NCI-H1694 treated with DMSO at 0.1 percent for 48 hours (cell line): ENCODE results near the gene CD8A.

Experiments used
- DNase-seq: peaks from one replicate; lab custom pipeline; 2025; lab: John Stamatoyannopoulos, UW

The CD8A gene

DNA sequence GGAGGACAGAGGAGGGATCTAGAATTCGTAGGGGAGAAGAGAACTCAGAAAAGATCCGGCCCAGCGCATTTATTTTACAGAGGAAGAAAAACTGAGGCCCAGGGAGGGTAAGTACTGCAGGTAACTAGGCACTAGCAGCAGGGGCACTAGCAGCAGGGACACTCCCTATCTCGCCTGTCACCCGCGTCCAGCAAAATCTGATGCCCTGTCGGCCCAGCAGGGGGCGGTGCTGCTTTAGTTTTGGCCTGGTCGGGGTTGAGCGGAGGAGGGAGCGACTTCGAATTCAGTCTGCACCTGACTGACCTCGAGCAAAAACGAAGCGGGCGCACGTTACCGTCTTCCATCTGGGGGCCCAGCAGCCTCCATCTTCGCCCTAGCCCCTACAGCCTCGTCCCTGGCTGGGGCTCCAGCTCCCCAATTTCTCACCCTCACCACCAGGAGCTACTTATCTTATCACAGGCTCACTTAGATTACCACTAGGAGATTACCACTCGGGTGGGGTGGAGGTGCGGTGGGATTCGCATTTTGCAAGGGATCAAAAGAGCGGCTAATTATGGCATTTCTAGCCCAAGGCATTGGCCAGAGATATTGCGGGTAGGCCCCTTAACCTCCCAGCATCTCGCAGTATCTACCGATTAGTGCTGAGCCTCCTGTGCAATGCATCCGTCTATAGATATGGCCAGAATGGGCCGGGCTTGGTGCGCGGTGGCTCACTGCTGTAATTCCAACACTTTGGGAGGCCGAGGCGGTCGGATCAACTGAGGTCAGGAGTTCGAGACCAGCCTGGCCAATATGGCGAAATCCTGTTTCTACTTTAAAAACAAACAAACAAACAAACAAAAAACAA lies 17.8 kb upstream of the CD8A start:
- peak; percentile 78 for DNase-seq

DNA sequence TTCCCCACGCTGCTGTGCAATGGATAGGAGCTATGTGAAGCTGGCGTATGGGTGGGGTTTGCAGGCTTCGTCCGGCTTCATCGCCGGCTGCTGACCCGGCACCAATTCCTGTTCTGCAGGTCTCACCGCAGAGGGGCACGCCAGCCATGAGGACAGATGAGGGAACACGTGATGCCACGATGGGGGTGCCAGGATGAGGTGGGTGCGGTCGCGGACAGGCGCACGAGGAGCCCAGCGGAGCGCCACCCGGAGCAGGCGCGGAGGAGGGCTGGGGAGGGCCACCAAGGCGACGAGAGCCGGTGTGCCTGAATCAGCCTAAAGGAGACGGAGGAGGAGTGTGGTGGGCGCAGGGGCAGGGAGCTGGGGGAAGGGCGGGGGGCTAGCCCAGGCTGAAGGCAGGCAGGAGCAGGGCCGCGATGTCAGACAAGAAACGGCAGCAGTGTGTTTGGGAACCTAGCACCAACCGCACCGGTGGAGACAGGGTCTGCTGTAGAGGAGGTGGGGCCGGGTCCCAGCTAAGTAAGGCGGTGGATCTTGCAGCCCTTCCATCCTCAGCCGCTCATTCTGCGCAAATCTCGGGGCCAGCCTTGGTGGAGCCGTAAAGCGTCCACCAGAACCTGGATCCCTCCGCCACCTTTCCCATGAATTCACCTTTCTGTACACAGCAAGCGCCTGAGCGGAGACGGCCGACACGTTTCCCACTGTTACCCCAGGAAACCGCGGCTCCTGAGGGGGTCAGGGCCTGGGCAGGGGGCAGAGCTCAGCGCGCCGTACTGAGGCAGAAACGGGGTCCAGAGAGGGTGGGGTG lies 17.0 kb upstream of the CD8A start:
- peak; percentile 29 for DNase-seq

DNA sequence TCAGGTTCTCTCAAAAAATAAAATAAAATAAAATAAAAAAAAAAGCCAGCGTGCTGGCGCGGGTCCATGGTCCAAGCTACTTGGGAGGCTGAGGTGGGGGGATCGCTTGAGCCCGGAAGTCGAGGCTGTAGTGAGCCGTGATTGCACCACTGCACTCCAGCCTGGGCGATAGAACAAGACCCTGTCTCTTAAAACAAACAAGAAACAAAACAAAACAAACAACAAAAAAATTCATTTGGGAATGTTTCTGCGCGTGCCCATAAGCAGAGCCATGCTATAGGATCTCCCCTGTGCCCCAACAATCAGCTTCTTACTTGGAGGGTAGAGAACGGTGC lies 16.4 kb upstream of the CD8A start:
- no peak for DNase-seq

DNA sequence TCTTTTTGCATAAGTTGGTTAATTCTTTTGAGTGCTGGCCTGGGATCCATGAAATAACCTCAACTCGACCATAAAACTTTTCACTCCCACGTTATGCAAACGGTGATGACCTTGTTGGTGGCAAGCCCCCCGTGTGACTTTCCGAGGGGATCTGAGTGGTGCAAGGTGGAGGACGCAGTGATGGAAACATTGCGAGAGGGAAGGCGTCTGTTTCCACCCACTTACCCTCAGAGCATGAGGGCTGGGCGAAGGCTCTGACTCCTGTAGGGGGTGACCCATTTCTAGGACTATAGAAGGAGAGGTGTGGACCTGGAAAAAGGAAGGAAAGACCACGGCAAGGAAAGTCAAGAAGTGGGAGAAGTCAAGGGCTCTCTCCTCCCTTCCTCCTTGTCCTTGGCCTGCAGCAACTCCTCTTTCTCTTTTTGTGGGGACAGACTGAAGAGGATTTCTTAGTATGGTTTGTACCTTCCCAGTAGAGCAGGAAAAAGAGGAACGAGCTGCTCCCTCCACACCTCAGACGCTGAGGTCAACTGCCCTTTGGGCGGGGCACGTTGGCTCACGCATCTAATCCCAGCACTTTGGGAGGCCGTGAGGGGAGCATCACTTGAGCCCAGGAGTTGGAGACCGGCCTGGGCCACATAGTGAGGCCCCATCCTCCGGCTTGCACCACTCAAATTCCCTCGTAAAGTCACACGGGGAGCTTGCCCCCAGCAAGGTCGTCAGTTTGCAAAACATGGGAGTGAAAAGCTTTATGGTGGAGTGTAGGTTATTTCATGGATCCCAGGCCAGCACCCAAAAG lies 15.5 kb upstream of the CD8A start:
- DNase-seq: no peak

DNA sequence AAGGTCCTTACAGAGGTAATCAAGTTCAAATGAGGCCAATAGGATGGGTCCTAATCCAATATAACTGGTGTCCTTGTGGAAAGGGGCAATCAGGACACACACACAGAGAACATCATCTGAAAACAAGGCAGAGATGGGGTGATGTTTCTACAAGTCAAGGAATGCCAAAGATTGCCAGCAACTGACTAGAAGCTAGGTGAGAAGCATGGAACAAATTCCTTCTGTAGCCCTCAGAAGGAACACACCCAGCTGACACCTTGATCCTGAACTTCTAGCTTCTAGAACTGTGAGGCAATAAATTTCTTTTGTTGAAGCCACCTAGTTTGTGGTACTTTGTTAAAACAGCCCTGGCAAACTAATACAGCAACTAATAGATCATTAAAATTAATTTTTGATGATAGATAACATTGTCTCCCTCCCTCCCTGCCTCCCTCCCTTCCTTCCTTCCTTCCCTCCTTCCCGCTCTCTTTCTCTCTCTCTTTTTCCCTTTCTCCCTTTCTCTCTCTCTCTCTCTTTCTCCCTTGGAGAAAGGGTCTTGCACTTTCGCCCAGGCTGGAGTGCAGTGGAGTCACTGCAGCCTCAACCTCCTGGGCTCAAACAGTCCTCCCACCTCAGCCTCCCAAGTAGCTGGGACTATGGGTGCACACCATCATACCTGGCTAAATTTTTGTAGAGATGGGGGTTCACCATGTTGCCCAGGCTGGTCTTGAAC lies 10.3 kb upstream of the CD8A start:
- DNase-seq: no peak

DNA sequence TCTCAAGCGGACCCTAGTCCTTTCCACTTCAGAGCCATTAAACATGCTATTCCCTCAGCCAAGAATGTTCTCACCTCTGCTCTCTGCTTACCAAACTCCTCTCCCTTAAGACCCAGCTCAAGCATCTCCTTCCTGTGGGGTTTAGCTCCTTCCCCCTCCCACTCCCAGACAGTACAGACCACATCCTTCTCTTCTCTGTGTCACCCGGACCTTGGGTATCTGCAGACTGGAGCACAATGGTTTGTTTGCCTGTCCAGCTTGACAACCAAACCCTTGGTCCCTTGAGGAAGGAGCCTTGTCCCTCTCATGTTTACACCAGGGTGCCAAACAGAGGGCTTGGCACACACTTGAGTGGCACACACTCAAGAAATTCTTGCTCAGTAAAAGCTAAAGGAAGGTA lies 4.1 kb upstream of the CD8A start:
- DNase-seq: no peak

DNA sequence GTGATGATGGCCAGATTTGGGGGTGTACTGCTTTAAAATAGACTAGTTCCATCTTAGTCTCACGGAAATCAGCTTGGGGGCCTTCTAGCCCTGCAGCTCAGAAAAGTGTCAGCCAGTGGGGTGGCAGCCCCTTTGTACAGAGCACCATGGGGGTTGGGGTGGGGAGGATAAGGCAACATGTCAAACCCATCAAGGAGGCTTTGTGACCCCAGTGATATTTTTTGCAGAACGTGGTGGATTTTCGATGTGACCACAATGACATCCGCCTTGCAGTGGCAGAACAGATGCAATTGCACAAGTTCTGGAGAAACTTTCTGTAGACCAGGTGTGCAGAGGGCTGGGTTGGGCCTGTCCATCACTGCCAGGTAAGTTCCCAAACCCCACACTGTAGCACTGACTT lies 3.0 kb upstream of the CD8A start:
- no peak for DNase-seq

DNA sequence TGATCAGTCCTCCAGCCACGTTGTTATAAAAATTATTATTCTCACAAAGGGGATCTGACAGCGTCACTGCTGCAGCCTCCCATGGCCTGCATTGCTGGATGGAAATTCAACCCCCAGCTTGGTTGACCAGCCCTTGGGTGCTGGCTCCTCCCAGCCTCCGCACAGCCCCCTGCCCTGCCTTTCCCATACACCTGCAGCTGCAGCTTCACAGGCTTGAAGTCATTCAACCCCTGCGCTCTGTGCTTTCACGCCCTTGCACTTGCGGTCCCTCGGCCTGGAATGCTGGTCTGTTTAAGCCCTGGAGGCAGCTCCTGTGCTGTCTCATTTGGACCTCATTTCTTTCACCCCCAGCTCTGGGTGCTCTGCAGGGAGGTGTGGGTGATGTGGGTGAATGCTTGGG lies 860 bp upstream of the CD8A start:
- DNase-seq: no peak

DNA sequence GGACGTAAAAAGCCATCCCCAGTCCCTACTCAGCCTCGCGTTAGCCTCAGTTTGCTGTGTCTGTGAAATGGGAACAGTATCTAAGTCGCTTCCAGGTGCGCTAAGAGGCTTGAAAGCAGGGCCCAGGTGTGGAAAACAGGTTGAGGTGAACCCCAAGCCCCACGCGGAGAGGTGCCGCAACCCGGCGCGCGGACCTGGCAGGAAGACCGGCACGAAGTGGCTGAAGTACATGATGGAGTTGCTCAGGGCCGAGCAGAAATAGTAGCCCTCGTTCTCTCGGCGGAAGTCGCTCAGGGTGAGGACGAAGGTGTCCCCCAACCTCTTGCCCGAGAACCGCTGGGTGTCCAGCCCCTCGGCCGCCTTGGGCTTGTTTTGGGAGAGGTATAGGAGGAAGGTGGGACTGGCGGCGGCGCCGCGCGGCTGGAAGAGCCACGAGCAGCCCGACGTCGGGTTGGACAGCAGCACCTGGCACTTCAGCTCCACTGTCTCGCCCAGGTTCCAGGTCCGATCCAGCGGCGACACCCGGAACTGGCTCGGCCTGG lies 508 bp downstream of the CD8A start:
- no peak for DNase-seq

DNA sequence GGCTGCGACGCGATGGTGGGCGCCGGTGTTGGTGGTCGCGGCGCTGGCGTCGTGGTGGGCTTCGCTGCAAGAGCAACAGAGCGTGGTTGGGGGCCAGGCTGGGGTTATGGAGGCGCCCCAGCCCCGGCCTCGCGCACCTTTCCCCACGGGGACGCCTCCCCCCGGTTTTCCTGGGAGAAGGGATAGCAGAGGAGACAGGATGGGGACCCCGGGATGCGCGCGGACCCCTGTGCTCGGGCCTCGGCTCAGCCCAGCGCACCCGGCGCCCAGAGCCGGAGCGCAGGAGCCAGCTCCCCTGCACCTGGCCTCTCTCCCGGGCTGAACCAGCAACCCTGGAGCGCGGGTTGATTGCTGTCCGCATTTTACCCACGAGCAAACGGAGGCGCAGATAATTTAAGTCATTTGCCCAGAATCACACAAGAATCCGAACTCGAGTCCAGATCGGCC lies 1.0 kb downstream of the CD8A start:
- no peak for DNase-seq

DNA sequence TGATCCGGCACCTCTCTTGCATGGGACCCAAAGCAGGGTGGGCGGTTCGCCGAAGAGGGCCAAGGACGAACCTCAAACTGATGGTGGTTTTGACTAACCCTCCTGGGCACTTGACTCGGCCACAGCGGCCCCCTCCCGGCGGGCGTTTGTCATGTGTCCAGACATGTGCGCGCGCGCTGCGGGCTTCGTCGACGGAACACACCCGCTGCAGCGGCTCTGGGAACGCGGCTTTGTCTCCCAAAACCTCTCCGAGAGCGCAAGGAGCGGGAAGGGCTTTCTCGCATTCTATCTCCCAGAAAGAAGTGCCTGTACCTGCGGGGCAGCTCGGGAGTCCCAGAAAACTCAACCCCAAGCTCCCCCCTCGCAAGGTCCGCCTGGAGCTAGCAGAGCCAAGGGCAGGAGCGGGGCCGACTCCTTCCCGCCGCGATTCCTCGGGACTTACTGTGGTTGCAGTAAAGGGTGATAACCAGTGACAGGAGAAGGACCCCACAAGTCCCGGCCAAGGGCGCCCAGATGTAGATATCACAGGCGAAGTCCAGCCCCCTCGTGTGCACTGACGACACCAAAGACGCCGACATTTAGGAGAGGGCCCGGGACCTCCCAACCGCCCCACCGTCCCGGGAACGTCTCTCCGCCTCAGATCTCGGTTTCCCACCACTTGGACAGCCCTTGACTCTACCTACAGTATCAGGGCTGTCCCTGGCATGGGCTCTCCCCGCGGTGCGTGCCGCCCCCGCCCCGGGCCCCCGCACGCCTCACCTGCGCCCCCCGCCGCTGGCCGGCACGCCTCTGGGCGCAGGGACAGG lies 1.6 kb downstream of the CD8A start:
- no peak for DNase-seq

DNA sequence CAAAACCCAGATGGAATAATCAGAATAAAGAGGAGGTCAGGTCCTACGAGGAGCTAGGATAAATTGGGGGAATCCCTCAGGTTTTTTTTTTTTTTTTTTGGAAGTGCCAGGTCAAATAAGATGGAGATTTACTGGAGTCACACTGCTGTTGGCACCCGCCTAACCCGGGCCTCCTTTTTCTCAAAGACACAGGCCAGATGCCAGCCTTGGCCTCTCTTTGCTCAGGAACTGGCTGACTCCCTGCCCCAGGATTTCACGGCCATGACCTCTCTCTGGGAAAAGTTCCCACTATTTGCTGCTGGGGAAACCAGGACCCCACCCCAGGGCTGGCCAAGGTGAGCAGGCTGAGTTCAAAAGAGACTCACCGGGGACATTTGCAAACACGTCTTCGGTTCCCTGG lies 2.5 kb downstream of the CD8A start:
- DNase-seq: no peak

DNA sequence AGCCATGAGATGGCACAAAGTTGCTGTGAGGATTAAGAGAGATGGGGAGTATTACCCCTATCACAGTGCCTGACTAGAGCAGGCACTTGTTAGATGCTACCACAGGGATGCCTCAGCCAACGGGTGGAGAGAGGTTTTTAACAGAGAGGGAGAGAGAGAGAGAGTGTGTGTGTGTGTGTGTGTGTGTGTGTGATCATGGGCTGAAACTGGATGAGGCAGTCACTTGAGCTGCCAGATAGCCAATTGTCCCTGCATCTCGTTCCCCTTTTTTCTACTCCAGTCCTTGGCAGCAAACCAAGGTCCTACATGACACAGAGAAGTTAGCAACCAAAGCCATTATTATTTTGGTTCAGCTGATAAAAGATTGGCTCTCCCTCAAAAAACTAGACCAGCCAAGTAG lies 3.0 kb downstream of the CD8A start:
- no peak for DNase-seq

DNA sequence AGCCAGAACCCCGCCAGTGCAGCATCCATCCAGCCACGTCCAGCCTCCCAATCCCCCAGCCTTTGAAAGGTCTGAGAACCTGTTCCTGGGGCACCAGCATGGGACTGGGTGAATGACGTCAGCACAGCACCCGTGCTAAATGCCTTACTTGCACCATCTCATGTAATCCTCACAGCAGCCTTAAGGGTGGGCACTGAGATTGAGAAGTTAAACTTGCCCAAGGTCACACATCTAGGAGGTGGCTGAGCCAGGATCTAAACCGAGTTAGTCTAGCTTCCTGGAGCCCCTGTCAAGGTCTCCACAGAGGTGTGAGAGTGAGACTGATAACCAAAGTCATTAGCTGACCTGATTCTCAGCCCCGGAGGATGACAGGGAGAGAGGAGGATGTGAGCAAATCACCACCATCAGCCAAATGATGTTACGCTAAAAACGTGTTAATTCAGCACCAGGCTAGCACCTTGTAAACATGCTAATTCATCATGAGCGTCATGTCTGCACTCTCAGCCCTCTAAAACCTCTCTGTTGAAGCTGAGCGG lies 4.6 kb downstream of the CD8A start:
- DNase-seq: no peak

DNA sequence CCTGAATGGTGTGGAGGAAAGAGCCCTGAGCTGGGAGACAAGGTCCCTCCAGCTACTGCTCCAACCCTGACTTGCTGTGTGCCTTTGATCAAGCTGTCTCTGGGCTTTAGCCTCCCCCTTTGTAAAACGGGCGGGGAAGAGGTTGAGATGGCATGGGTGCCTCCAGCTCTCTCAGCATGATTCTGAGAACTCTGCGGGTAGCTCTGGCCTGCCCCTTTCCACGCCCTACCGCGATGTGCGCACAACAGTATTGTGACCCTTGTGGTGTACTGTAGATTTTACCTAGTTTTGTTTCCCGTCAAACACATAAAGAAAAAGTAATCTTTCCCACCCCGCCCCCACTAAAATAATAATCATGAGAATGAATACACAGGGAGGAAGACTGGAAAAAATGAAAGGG lies 5.3 kb downstream of the CD8A start:
- no peak for DNase-seq

DNA sequence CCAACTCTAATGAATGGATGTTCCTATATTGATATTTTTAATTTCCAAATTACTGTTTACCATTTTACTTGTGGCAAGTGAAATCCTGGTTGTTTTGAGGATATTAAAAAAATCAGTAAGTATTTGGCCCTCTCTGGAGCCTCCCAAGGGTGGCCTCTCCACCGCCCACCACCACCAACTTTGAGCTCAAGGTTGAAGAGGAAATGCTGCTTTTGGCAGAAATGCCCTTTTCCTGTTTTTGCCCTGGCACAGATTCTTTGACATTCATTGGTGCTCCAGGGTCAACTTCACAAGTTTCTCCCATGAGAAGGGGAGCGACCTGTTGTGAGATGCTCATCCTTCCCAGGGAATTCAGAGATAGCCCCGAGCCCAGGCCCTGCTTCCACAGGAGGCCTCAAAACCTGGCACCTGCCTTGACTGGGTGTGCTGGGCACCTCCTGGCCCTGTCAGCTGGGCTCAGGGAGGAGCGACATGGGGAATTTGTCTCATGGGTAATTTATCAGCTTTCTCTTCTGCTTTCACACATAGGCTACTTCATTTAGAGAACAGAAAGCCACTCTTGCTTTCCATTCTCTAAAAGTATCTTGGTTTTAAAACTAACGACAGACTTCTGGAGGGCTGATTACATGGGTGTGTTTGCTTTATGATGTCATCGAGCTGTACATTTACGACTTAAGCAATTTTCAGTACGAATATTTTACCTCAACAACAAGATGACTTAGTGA lies 6.9 kb downstream of the CD8A start:
- no peak for DNase-seq

DNA sequence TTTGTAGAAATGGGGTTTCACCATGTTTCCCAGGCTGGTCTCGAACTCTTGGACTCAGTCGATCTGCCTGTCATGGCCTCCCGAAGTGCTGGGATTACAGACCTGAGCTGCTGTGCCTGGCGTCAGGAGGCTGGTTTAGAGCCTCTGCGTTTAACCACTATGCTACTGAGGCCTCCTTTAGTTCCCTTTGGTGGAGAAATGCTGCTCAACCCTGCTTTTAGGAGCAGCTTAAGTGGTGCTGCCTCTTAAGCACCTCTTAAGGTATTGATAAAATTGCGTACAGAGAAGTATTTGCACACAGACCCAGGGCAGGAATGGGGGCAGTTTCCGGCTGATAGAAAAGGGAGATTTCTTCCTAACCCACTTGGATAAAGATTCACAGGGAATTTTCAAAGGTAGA lies 8.0 kb downstream of the CD8A start:
- no peak for DNase-seq

DNA sequence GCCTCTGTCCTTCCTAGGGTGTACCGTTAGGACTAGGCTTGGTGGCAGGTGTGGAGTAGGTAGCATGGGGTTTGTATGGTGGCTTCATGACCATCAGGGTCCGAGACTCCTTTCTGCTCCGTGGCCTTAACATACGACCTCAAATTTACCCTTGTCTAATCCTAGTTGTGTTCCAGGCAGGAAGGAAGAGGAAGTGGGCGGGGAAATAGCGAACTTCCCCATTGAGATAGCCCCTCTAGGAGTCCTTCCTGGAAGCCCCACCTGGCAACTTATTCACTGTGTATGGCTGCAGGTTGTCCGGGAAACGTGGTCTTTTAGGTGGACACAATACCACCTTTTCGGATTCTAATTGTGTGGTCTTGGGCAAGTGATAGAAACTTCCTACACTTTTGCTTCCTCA lies 9.3 kb downstream of the CD8A start:
- no peak for DNase-seq

DNA sequence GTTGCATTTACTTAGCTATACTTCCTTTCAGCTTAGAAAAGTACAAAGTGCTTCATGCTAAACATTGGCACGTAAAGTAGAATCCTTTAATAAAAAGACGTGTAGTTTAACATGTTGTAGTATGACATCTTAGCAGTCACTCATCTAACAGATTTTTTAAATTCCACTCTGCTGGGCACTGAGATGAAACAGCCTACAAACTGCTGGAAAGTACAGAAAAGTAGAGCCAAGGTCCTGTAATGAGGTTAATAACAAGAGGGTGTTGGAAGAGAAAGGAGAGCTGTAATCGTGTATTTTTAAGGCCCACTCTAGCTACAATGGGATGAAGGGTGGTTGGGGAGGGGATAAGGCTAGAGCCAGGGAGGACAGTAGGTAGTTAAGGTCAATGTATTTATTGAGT lies 10.7 kb downstream of the CD8A start:
- DNase-seq: no peak

DNA sequence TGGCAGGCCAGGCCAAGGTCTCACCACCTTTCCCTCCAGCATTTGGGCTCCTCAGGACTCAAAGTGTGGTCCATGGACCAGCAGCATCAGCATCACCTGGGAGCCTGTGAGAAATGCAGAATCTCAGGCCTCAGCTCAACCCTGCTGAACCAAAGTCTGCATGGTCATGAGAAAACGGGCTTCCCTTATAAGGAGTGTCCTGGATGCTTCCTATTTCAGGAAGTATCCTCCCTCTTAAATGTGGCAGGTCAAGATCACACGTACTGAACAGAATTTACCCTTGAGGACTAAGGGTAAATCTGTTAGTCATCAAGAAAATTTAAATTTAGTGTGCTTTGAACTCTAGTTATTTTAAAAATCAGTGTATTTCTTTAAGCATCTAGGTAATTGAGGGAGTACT lies 11.8 kb downstream of the CD8A start:
- DNase-seq: no peak
